ENCODE data around the gene SCMH1. TPM values are rescaled to one million over a fixed set of nuclear protein-coding genes. Genes with fewer than 3 reads are reported as not detected.

Gene SCMH1
- 8.4 and 16.7 TPM in 2 replicates for total RNA-seq

GRCh38 chr1:41241749-41242341 lies at the start of gene SCMH1:
TSS of gene SCMH1 (minus strand) at chr1:41242306. CDS start at chr1:41186133, 56,173 bp downstream.

DNA sequence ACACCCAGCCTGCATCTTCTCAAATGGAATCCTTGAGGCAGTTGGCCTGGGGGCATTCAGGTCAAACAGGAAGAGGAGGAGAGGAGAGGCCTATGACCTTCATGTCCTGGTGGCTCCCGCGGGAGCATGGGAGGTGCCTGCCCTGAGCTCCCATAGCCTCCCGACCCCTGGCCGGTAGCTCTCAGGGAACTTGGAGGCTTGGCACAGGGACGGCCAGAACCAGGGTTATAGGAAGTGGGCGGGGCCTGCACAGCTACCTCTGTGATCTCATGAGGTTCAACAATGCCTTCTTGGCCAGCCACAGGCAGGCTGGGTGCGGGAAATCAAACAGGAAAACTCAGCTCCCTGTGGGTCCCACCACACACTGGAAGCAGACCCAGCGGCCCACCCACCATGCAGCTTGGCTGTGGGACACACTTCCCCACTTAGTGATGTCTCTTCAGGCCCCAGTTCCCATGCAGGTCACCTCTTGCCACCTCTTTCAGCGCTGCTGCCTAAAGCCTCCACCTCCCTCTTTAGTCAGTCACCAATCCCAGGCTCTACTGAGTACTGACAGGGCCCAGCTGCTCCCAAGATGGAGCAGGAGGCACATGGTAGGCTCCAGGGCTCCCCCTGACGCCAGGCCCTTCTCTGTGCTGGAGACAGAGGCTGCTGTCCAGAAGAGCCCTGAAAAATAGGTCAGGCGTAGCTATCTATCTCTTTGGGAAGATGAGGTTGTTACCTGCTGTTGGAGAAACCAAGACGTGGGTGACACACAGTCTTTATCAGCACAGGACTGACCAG lies 220.4 kb downstream of the SCMH1 start, which contains the start of gene SLFNL1:
Gene SLFNL1, minus strand, starts transcription at position 200 of the 783 bp plus-strand sequence. CDS start 1,065 bp downstream, outside the sequence.

DNA sequence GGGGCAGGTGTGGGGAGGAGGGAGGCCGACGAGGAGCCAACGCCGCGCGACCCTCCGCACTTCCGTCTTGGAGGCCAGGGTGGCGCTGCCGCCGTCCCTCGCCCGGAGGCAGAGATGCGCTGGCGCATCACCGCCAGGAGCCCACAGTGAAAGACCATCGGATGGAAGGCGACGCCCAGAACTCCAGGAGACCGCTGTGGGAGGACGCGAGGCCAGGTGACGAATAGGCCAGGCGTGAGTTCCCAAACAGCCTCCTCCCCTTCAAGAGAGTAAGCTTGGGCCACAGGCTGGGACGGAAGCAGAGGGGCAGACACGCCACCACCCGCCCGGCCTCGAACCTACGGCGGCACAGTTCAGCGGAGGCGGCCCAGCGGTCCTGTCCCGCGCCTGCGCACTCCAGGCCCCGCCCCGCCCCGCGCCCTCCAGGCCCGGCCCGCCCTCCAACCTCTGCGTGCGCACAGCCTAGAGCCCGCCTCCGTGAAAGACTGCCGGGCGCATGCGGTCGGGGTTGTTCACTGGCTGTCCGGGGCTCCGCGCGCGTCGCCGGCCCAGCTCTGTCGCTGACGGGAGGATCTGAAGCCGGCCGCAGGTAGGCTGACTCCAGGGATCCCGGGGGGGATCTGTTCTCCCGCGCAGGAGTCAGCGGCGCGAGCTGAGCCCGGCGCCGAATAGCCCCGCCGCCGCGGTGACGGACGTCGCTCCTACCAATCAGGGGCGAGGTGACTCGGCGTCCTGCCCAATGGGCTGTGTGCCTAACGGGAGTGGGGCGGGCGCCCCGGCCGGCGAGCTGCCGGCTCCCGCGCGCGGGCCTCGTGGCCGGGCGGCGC lies 262.7 kb downstream of the SCMH1 start, which contains the start of gene CTPS1:
Gene CTPS1, plus strand, starts transcription at position 456 of the 827 bp plus-strand sequence. CDS start 3,595 bp downstream, outside the sequence.

Other genes starting within 250 kb of the SCMH1 start
- gene SLFNL1, start 220.6 kb downstream of the SCMH1 start, total RNA-seq: 0.32 and 0.69 TPM in 2 replicates
- gene FOXO6, start 119.1 kb upstream of the SCMH1 start, total RNA-seq: not detected in 2 replicates
- not detected in 2 replicates for gene EDN2, start 242.4 kb upstream of the SCMH1 start, total RNA-seq